ENCODE data around the gene KIF19.
"Not testable (repeated sequence)": the region's sequence is repeated elsewhere in the genome, so short reads cannot be mapped to it uniquely, and the experiment has no call there.

The KIF19 gene

DNA sequence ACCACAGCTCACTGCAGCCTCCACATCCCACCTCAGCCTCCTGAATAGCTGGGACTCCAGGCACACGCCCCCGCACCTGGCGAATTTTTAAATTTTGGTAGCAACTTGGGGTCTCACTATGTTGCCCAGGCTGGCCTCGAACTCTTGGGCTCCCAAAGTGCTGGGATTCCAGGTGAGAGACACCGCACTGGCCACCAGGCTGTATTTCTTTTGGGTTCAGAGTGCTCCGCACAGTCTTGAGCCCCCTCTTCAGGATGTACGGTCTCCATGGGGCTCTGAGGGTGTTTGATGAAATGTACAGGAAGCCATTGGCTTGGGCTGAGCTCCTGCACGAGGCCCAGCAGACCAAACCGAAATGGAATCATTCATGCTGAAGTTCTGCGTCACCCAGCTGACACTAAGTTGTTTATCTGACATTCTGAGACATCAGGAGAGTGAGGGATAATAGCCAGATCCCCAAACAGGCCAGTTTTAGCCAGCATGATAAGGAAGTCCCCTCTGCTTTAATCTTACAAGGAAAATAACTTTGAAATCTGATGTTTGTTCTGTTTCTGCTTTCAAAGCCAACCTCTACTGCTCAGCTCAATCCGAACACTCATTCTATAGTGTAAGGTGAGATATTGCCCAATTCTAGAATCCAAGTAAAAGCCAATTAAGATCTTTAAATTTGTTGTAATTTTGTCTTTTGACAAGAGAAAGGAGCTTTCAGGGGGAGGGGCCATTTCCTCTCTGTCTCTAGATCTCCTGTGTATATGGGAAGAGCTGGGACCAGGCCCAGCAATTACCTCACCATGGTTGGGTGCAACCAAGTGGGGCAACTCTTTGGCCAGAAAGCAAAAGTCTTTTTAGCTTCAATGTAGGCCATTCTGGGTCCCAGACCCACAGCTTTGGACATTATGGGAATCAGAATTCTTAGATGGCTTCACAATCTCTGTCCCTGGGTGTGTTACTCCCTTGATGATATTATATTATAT is 64.9 kb downstream of the KIF19 start:
- no peak for DNase-seq

DNA sequence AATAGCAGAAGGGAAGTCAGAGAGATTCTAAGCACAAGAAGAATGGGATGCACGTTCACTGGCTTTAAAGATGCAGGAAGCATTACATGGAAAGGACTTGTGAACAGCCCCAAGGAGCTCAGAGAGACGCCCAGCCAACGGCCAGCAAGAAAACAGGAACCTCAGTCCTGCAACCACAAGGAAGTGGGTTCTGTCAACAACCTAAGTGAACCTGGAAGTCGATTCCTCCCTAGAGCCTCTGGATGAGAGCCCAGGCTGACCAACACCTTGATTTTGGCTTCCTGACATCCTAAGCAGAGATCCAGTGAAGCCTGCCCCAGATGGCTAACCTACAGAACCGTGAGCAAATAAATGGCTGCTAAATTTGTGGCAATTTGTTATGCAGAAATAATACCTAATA is 65.7 kb downstream of the KIF19 start:
- no peak for DNase-seq

DNA sequence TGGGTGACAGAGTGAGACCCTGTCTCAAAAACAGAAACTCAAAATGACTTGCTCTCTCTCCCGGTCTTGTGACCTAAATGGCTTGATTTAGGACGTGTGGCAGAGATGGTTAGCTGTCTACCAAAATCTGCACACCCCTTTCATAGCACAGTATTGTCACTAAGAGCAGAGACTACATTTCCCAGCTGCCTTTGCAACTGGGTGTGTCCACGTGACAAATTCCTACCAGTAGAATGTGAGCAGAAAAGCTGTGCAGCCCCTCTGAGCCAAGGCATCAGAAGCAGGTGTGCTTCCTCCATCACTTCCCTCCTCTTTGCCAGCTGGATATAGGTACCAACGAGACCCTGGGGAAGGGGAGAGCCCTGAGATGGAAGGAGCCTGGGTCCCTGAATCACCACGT is 66.8 kb downstream of the KIF19 start:
- no peak for DNase-seq

DNA sequence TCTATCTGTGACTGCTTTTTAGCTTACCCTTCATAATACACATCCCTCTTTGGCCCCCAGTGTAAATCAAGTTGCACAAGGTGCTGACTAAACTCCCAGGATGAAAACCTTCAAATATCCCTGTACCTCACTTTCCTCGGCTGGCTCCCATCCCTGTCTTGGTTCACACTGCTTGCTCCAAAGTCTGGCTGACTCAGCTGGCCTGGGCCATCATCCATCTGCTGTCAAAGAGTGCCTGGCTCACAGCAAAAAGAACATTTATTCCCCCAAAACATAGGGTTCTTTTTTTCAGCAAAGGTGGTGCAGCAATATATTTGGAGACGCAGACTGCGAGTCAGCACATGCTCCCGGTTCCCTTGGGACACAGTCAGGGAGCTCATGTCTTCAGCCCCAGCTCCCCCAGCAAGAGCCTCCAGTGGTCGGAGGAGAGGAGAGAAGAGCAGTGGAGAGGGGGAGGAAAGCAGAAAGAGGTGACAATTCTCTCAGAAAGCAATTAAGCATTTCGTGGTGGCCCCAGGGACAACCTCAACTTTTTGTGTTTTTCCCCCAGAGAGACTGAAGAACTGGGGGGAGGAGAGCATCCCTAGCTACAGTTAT is 67.4 kb downstream of the KIF19 start:
- DNase-seq = no peak

DNA sequence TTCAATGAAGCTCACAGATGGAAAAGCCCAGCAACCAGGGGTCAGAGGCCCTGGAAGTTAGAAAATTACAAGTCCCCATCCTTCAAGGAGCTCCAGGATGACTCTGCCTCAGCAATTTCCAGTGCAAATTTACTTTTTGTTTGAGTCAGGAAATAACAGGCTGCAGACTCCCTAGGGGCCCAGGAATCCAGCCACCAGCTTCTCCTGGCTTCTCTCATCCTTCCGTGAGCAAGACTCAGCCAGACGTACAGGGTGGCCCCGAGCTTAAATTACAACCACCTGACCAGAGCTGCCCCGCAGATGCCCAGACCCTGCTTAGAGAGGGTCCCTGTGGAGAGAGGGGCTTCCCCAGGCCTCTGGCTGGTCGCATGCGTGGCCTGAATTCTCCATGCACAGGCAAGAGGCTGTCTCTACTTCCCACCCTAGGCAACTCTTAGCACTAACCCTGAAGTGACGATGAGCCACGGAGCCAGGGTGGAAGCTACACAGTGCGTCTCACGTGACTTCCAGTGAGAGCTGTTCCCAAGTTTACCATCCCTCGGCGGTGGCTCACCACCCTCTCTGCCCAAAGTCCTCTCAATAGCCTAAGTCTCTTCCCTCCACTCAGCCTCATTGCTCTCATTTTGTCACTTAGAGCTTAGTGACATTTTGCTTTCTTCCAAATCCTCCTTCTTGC is 68.4 kb downstream of the KIF19 start:
- no peak for DNase-seq

DNA sequence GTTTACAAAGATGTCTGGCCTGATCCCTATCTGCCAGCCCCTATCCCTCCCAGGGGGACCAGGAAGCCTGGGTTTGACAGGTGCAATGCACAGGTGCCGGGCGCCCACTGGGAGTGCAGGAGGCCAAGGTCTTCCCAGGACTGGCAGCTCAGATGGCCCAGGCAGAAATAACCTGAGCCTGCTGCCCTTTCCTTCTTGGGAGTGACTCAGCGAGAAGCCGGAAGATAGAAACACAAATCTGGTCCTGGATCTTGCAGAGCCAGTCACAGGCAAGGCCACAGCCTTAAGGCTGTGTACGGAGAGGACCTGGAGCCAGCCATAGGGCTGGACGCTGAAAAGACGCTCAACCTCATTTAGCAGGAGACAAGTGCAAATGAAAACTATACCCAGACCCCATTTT is 69.0 kb downstream of the KIF19 start:
- no peak for DNase-seq

DNA sequence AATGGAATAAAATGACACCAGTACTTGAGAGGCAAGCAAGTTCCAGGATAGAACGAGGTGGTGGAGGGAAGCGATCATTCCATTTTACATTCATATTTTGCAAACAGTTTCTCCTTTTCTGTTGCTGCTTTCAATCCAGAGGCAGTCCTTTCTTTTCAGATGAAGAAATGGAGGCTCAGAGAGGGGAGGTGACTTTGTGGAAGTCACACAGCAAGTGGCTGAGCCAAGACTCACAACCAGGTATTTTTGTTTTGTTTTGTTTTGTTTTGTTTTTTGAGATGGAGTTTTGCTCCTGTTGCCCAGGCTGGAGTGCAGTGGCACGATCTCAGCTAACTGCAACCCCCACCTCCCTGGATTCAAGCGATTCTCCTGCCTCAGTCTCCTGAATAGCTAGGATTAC is 70.5 kb downstream of the KIF19 start:
- no peak for DNase-seq

DNA sequence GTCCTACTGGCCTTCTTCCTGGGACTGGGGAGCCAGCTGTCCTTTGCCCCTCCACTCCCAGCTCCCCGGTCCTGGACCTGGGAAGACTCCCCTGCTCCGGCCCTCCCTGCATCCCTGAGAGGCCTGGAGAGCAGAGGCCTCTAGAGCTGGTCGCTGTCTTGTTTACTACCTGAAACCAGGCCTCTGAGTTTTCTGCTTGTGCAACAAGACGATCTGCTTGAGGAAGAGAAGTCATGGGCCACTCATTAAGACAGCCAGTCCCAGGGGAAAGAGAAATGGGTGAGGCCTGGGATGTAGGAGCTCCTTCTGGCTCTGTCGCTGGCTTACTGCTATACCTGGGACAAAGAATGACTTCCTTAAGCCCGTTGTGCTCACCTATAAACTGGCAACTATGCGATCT is 76.0 kb downstream of the KIF19 start:
- no peak for DNase-seq

DNA sequence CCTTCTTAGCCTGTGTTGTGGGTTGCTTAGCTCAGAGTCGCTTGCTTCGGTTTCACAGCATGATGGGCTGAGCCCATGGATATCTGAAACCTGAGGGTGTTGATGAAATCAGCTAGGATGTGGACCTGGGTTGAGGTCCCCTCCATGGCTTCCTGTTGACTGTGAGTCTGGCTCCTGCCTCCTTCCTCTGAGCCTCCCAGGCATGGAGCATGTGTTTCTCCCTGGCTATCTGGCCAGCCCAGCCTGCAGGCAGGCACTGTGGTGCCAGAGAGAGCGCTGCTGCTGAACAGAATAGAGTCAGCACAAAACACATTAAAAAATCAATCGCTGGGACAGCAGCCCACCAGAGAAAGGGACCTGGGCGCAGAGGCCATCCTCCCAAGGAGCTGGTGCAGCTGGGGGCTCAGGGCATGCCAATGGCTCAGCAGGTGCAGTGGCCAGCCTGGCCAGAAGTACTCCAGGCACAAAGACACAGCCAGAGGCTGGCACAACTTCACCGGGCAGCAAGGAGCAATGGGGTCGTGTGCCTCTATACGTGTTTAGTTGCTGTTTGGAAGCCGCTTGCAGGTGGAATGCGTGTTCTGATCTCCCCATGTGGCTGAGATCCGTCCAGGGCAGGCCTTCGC is 77.6 kb downstream of the KIF19 start:
- DNase-seq = no peak

DNA sequence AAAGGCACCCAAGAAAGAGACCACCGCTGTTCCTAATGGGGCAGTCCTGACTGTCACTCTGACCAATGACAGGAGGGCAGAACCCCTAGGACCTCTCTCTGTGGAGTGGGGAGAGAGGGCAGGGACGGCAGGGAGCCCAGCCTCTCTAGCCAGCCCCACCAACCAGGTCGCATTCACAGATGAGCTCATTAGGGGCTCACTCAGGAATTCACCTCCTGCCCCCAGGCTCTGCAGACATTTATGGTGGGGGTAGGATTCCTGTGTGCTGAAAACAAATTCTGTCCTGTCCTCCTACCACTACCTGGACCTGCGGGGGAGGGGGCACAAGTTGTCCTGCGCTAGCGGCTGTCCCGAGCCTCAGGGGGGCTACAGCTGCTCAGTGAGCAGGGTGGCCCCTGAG is 78.2 kb downstream of the KIF19 start:
- DNase-seq = no peak

DNA sequence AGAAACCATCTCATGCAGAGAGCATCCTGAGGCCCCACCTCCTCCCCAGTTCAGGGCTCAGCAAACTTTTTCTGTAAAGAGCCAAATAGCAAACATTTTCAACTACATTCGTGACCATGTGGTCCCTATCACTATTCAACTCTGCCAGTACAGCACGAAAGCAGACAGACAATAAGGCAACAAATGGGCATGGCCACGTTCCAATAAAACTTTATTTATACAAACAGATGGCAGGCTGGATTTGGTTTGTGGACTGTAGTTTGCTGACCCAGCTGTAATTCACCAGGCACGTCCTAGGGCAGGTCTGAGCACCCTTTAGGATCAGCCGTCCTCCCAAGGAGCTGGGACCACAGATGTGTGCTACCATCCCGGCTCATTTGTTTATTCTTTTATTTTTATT is 78.8 kb downstream of the KIF19 start:
- no peak for DNase-seq

DNA sequence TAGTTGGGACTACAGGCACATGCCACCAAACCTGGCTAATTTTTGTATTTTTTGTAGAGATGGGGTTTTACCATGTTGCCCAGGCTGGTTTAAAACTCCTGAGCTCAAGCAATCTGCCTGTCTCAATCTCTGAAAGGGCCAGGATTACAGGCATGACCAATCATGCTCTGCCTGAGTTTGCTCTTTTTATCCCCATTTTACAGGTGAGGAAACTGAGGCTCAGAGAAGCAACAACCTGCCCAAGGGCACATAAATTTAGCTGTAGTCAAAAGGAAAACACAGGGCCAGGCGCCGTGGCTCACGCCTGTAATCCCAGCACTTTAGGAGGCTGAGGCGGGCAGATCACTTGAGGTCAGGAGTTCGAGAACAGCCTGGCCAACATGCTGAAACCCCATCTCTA is 79.3 kb downstream of the KIF19 start:
- not testable (repeated sequence) for DNase-seq
